Hepatocyte (in vitro differentiated cells): ENCODE results near the gene TYRP1. TPM values are rescaled to one million over a fixed set of nuclear protein-coding genes. Genes with fewer than 3 reads are reported as not detected.

ENCODE experiments used
- DNase-seq: peaks from one replicate; pipeline ENCODE4 v3.0.0-alpha.2; 2016; ENCODE audit warnings: low spot score
- H2AFZ ChIP-seq: fragments of 200-600 bp; sonication (generic); 2 replicates; pipeline ENCODE4 v1.6.0; 2016; ENCODE audit warnings: antibody characterized with exemption, mild to moderate bottlenecking
- H3K27ac ChIP-seq: fragments of 200-600 bp; sonication (generic); 2 replicates; pipeline ENCODE4 v1.5.1; 2016; ENCODE audit warnings: mild to moderate bottlenecking
- H3K27me3 ChIP-seq: fragments of 200-600 bp; sonication (generic); 2 replicates; pipeline ENCODE4 v1.6.1; 2016
- H3K36me3 ChIP-seq: fragments of 200-600 bp; sonication (generic); replicated peaks from 2 replicates; pipeline ENCODE4 v1.5.1; 2016; ENCODE audit warnings: low read depth; ENCODE audit not compliant: insufficient read depth
- H3K4me1 ChIP-seq: fragments of 200-600 bp; sonication (generic); 2 replicates; pipeline ENCODE4 v1.5.1; 2016; ENCODE audit warnings: mild to moderate bottlenecking, moderate library complexity; ENCODE audit not compliant: insufficient read depth
- H3K4me2 ChIP-seq: fragments of 200-600 bp; sonication (generic); 2 replicates; pipeline ENCODE4 v1.6.0; 2016
- H3K4me3 ChIP-seq: fragments of 200-600 bp; sonication (generic); 2 replicates; pipeline ENCODE4 v1.5.1; 2016; ENCODE audit warnings: mild to moderate bottlenecking
- H3K79me2 ChIP-seq: fragments of 200-600 bp; sonication (generic); 2 replicates; pipeline ENCODE4 v1.6.0; 2017; ENCODE audit warnings: mild to moderate bottlenecking
- H3K9me2 ChIP-seq: fragments of 200-600 bp; sonication (generic); replicated peaks from 2 replicates; pipeline ENCODE4 v1.6.0; 2017; ENCODE audit warnings: mild to moderate bottlenecking; ENCODE audit not compliant: insufficient read depth
- H3K9me3 ChIP-seq: fragments of 200-600 bp; sonication (generic); 2 replicates; pipeline ENCODE4 v1.5.1; 2016; ENCODE audit warnings: low read depth, mild to moderate bottlenecking
- H4K20me1 ChIP-seq: fragments of 200-600 bp; sonication (generic); 2 replicates; pipeline ENCODE4 v1.6.0; 2016; ENCODE audit warnings: mild to moderate bottlenecking; ENCODE audit not compliant: insufficient read depth, poor library complexity, severe bottlenecking
- EZH2 ChIP-seq: fragments of 200-600 bp; sonication (generic); IDR thresholded peaks from 2 replicates; pipeline ENCODE4 v1.6.1; 2016; ENCODE audit warnings: antibody characterized with exemption, mild to moderate bottlenecking, borderline replicate concordance
- EZH2phosphoT487 ChIP-seq: fragments of 200-600 bp; sonication (generic); IDR thresholded peaks from one replicate; pipeline ENCODE4 v1.6.1; 2018; ENCODE audit warnings: antibody characterized with exemption, mild to moderate bottlenecking, low read depth, moderate library complexity; ENCODE audit not compliant: unreplicated experiment, severe bottlenecking
- WGBS: methylation state at CpG from one replicate; pipeline ENCODE4 v1.1.6; 2016; ENCODE audit warnings: low lambda C conversion rate; ENCODE audit errors: missing lambda C conversion rate; 5-methylcytosine and 5-hydroxymethylcytosine counted together
- polyA plus RNA-seq: library from polyadenylated mRNA; unstranded; fragments of >200 nt; fragmentation: Nextera tagmentation; extraction: Ambion mirVana; gene quantifications from 2 replicates; pipeline ENCODE4 v1.2.1, GENCODE V29; 2016
- total RNA-seq: library from RNA; depleted of rRNA; stranded (reverse); fragments of >200 nt; gene quantifications from 2 replicates; pipeline ENCODE4 v1.2.3, GENCODE V29; 2014
- TF ChIP-seq, protein P1 (sequence below): fragments of 200-600 bp; sonication (generic); IDR thresholded peaks from 2 replicates; pipeline ENCODE4 v1.5.1; 2016; ENCODE audit warnings: antibody characterized with exemption, mild to moderate bottlenecking; ENCODE audit not compliant: poor library complexity

Gene TYRP1
- total and polyA plus RNA-seq, 2 experiments from 2014 or later: 6.4 to 8.6 TPM

DNA sequence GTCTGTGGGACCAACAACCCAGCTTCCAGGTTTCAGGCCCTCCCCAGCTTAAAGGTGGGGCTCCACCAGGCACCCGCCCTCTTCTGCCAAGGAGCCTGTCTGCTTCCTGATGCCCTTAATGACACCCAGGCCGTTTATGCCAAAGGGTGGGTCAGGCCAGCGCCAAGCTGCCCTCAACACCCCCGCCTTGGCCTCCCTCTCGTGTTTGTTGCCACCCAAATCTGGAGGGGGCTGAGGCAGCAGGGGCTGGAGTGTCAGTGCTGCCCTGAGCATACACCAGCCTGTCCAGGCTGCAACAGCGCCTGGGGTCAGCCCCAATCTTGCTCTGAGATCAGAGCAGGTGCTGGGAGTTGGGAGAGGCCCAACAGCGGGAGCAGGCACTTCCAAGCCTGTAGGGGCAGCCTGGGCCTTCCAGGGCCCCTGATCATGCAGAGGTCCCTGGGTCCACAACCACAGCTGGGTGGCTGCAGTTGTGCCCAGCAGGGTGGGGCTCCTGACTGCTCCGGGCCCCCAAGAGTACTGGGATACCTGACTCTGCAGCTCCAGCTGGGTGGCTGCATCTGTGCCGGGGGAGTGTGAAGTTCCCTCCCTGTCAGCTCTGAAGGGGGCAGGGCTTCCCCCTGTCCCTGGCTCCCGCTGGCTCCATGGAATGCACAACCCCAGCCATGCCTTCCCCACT is 34.5 kb upstream of the TYRP1 start:
- Histone ChIP-seq H3K36me3 (no peaks in the 10 kb centered on the region), H3K4me1 (no peaks in the 10 kb centered on the region), H3K27ac (no peak overlapping the region), H3K4me3 (no peak overlapping the region), H4K20me1 (no peaks in the 10 kb centered on the region), H3K9me2 (no peaks in the 10 kb centered on the region), H3K27me3 (no peaks in the 10 kb centered on the region), H3K4me2 (no peak overlapping the region), H3K79me2 (no peaks in the 10 kb centered on the region), H2AFZ (no peak overlapping the region), H3K9me3 (no peaks in the 10 kb centered on the region)
- no peak for DNase-seq
- TF ChIP-seq EZH2phosphoT487 (no peak), EZH2 (no peak)
- TF ChIP-seq, protein P1, sequence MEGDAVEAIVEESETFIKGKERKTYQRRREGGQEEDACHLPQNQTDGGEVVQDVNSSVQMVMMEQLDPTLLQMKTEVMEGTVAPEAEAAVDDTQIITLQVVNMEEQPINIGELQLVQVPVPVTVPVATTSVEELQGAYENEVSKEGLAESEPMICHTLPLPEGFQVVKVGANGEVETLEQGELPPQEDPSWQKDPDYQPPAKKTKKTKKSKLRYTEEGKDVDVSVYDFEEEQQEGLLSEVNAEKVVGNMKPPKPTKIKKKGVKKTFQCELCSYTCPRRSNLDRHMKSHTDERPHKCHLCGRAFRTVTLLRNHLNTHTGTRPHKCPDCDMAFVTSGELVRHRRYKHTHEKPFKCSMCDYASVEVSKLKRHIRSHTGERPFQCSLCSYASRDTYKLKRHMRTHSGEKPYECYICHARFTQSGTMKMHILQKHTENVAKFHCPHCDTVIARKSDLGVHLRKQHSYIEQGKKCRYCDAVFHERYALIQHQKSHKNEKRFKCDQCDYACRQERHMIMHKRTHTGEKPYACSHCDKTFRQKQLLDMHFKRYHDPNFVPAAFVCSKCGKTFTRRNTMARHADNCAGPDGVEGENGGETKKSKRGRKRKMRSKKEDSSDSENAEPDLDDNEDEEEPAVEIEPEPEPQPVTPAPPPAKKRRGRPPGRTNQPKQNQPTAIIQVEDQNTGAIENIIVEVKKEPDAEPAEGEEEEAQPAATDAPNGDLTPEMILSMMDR: no peak
- WGBS: 91% methylated on average over 10 of the region's 10 CpGs

DNA sequence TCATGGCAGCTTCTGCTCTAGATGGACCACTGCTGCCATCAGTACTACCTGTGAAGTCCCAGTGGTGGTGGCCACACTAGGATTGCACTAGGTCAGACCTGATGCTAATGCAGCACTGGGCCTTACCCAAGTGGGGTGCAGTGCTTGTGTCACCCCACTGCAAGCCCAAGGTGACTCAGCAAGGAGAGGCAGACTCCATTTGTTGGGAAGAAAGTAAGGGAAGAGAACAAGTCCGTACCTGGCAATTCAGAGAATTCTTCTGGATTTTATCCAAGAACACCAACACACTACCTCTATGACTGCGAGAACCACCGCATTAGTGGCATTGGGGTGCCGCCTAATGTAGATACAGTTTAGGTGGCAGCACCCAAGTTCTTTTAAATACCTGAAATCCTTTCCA is 34.0 kb upstream of the TYRP1 start:
- WGBS: 97% methylated on average over 4 of the region's 4 CpGs
- DNase-seq: no peak
- H3K9me3 ChIP-seq: no peaks in the 10 kb centered on the region

DNA sequence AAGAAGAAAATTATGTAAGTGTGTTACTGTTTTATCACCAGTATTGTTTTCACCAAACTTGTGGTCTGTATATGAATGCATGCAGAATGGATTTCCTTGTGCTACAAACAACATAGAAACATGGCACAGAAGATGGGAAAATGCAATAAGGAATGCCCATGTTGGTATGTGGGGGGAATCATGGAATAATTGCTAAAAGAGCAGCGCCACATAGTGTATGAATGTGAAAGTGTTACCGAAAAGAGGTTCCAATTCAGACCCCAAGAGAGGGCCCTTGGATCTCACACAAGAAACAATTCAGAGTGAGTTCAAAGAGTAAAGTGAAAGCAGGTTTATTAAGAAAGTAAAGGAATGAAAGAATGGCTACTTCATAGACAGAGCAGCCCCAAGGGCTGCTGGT is 26.4 kb upstream of the TYRP1 start:
- no peak overlapping the region for H2AFZ ChIP-seq
- H3K9me2 ChIP-seq: no peaks in the 10 kb centered on the region
- no peaks in the 10 kb centered on the region for H4K20me1 ChIP-seq
- no peaks in the 10 kb centered on the region for H3K4me1 ChIP-seq
- H3K27me3 ChIP-seq: no peaks in the 10 kb centered on the region
- no peak overlapping the region for H3K4me2 ChIP-seq
- TF ChIP-seq EZH2 (no peak), EZH2phosphoT487 (no peak)
- TF ChIP-seq, protein P1: no peak
- 71% methylated on average over 2 of the region's 2 CpGs for WGBS
- H3K36me3 ChIP-seq: no peaks in the 10 kb centered on the region
- no peak overlapping the region for H3K4me3 ChIP-seq
- no peaks in the 10 kb centered on the region for H3K79me2 ChIP-seq
- H3K27ac ChIP-seq: no peak overlapping the region
- no peak for DNase-seq
- H3K9me3 ChIP-seq: no peaks in the 10 kb centered on the region

More for the DNA sequence above, 34.0 kb upstream of the TYRP1 start:
- Histone ChIP-seq H3K27ac (no peak overlapping the region), H2AFZ (no peak overlapping the region), H3K4me1 (no peaks in the 10 kb centered on the region), H3K79me2 (no peaks in the 10 kb centered on the region), H3K27me3 (no peaks in the 10 kb centered on the region), H3K4me3 (no peak overlapping the region), H3K9me2 (no peaks in the 10 kb centered on the region), H3K4me2 (no peak overlapping the region), H4K20me1 (no peaks in the 10 kb centered on the region), H3K36me3 (no peaks in the 10 kb centered on the region)
- TF ChIP-seq EZH2 (no peak), EZH2phosphoT487 (no peak)
- TF ChIP-seq, protein P1: no peak
